Left ventricle myocardium inferior (tissue), 1 donor: ENCODE data around the gene ASIC2. TPM values are rescaled to one million over a fixed set of nuclear protein-coding genes. Genes with fewer than 3 reads are reported as not detected.

ENCODE experiments used
- DNase-seq: peaks from one replicate; pipeline ENCODE4 v3.0.0-alpha.2; 2020
- H3K27ac ChIP-seq: fragments of 200-600 bp; replicated peaks from 2 replicates; pipeline ENCODE4 v1.8.0; 2021
- H3K27me3 ChIP-seq: fragments of 200-600 bp; 2 replicates; pipeline ENCODE4 v1.8.0; 2021; ENCODE audit warnings: low read depth
- H3K36me3 ChIP-seq: fragments of 200-600 bp; 2 replicates; pipeline ENCODE4 v1.8.0; 2021
- H3K4me1 ChIP-seq: fragments of 200-600 bp; 2 replicates; pipeline ENCODE4 v1.8.0; 2021
- H3K4me3 ChIP-seq: fragments of 200-600 bp; 2 replicates; pipeline ENCODE4 v1.8.0; 2021; ENCODE audit warnings: mild to moderate bottlenecking, moderate library complexity
- H3K9me3 ChIP-seq: fragments of 200-600 bp; replicated peaks from 2 replicates; pipeline ENCODE4 v1.8.0; 2021
- intact Hi-C: fragments of 100-400 bp; cut with micrococcal nuclease; formaldehyde crosslinking; loops from one replicate; pipeline ENCODE4 v1.11.0; 2022
- total RNA-seq: library from RNA; stranded (reverse); fragmentation: NEBNext Ultra II Directional; extraction: Animal tissue kit (Norgen Biotek cat#: 25700); gene quantifications from one replicate; pipeline ENCODE4 v1.2.1, GENCODE V29; 2021
- TF ChIP-seq, protein P1 (sequence below): fragments of 200-600 bp; IDR thresholded peaks from 2 replicates; pipeline ENCODE4 v1.8.0; 2021; ENCODE audit warnings: antibody characterized with exemption, mild to moderate bottlenecking, borderline replicate concordance
- donor health status: DM: no; HTN: yes; CAD: no; lungs with severe emphysema.

The ASIC2 gene
- total RNA-seq, 1 donor from 2014 or later = not detected

DNA sequence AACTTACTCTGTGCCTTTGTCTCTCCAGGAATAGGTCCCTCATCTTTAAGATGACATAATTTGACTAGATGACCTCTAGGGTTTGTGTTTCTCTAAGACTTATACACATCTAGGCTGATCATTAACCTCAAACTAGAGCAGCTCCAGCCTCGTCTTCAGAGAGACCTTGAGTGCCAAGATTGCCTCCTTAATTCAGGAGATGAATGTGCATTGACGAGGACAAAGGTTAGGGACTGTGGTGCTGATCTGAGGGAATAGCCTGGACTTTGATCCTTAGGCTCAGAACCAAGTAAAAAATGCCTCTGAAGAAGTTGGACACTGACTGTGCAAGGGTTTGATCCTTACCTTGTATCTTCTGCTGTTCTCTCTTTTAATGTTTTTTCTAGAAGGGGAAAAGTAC is 17.2 kb upstream of the ASIC2 start:
- TF ChIP-seq, protein P1, sequence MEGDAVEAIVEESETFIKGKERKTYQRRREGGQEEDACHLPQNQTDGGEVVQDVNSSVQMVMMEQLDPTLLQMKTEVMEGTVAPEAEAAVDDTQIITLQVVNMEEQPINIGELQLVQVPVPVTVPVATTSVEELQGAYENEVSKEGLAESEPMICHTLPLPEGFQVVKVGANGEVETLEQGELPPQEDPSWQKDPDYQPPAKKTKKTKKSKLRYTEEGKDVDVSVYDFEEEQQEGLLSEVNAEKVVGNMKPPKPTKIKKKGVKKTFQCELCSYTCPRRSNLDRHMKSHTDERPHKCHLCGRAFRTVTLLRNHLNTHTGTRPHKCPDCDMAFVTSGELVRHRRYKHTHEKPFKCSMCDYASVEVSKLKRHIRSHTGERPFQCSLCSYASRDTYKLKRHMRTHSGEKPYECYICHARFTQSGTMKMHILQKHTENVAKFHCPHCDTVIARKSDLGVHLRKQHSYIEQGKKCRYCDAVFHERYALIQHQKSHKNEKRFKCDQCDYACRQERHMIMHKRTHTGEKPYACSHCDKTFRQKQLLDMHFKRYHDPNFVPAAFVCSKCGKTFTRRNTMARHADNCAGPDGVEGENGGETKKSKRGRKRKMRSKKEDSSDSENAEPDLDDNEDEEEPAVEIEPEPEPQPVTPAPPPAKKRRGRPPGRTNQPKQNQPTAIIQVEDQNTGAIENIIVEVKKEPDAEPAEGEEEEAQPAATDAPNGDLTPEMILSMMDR = no peak
- Histone ChIP-seq H3K27ac (no peak overlapping the region), H3K4me1 (no peaks in the 10 kb centered on the region), H3K27me3 (peaks cover 97% of the 10 kb centered on the region), H3K9me3 (no peaks in the 10 kb centered on the region), H3K4me3 (no peak overlapping the region), H3K36me3 (no peaks in the 10 kb centered on the region)
- intact Hi-C loops = no loop called here
- no peak for DNase-seq

DNA sequence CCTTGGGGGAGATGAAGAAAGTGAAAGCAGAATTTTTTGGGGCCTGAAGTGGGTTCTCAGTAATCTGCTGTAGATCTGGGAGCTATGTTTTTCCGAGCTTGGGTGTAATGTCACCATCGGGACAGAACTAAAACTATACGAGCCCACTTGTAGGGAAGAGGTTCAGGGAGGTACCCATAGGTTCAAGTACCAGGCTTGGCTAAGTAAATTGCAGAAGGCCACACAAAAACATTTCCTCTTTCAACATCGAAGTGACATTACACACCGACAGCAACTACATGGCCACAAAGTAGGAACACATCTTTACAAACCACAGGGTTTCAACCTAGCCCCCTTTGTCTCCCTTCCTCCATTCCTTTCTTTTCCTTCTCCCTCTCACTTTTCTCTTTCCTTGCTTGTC is 10.2 kb upstream of the ASIC2 start:
- intact Hi-C loops = no loop called here
- TF ChIP-seq, protein P1 = no peak
- H3K4me1 ChIP-seq = no peaks in the 10 kb centered on the region
- no peak overlapping the region for H3K4me3 ChIP-seq
- H3K9me3 ChIP-seq = peaks cover 11% of the 10 kb centered on the region
- H3K36me3 ChIP-seq = no peaks in the 10 kb centered on the region
- peaks cover 96% of the 10 kb centered on the region for H3K27me3 ChIP-seq
- no peak for DNase-seq
- H3K27ac ChIP-seq = no peak overlapping the region

DNA sequence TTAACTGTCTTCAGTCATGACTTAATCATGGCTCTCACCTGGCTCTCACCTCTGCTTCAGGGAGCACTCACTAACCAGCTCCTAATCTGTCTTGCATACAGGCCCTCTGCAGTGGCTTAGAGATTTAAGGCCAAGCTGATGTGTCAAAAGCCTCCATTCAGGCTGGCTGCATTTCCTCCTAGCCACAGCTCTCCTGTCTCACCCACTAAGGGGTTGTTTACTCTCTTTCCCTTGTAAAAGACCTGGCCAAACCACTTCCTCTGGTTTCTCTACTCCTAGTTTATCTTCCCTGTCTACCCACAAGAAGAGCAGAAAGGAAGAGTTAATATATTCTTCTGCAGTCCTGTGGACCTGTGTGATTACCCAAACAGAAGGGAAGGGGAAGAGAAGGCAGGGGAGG is 9.3 kb upstream of the ASIC2 start:
- no peak overlapping the region for H3K27ac ChIP-seq
- intact Hi-C loops = no loop called here
- H3K4me1 ChIP-seq = no peaks in the 10 kb centered on the region
- peaks cover 11% of the 10 kb centered on the region for H3K9me3 ChIP-seq
- no peaks in the 10 kb centered on the region for H3K36me3 ChIP-seq
- no peak for DNase-seq
- H3K4me3 ChIP-seq = no peak overlapping the region
- peaks cover 97% of the 10 kb centered on the region for H3K27me3 ChIP-seq
- TF ChIP-seq, protein P1 = no peak

DNA sequence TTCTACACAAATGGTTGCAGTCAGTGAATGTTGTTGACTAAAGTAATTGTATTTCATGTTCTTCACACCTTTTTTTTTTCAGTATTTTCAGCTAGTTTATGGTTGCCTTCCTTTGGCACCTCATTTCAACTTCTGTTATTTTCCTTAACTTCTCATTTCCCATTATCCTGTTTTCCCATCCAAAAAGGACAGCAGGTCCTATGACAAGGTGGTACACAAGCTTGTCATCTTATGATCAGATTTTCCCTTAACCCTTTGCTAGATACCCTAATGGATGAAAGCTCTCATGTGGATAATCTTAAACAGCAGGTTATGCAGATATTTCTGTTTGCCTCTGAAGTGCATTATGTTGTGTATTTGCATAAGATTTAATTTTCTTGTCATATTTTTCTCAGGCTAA is 7.1 kb upstream of the ASIC2 start:
- peaks cover 11% of the 10 kb centered on the region for H3K9me3 ChIP-seq
- no peaks in the 10 kb centered on the region for H3K4me1 ChIP-seq
- TF ChIP-seq, protein P1 = no peak
- peaks cover 96% of the 10 kb centered on the region for H3K27me3 ChIP-seq
- no peak for DNase-seq
- intact Hi-C loops = no loop called here
- H3K4me3 ChIP-seq = no peak overlapping the region
- no peak overlapping the region for H3K27ac ChIP-seq
- H3K36me3 ChIP-seq = no peaks in the 10 kb centered on the region

DNA sequence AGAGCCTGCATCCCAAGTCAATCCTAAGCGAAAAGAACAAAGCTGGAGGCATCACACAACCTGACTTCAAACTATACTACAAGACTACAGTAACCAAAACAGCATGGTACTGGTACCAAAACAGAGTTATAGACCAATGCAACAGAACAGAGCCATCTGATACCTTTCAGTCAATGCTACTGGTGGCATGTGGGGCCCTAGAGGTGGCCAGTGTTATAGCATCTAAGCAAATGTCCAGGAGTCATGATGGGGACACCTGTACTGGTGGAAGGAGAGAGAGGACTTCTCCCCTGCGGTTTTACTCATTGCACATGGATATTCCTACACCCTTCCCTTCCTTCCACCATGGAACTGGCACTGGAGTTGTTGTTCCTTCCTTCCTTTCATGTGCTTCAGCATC is 6.0 kb upstream of the ASIC2 start:
- no peak overlapping the region for H3K27ac ChIP-seq
- H3K9me3 ChIP-seq = peaks cover 11% of the 10 kb centered on the region
- intact Hi-C loops = no loop called here
- no peak overlapping the region for H3K4me3 ChIP-seq
- H3K4me1 ChIP-seq = no peaks in the 10 kb centered on the region
- no peak for DNase-seq
- TF ChIP-seq, protein P1 = no peak
- peaks cover 96% of the 10 kb centered on the region for H3K27me3 ChIP-seq
- no peaks in the 10 kb centered on the region for H3K36me3 ChIP-seq

DNA sequence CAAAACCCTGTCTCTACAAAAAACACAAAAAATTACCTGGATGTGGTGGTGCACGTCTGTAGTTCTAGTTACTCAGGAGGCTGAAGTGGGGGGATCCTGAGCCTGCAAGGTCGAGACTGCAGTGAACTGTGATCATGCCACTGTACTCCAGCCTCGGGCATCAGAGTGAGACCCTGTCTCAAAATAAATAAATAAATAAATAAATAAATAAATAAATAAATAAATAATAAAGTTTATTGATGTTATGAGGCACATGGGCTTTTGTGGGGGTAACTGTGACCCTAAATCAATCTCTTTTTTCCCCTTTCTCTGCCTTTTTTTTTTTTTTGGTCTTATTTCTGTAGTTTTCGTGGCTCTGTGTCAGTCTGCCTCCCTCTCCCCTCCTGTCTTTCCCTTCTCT is 4.5 kb upstream of the ASIC2 start:
- intact Hi-C loops = no loop called here

More for the DNA sequence above, 4.5 kb upstream of the ASIC2 start:
- no peak for DNase-seq
- no peaks in the 10 kb centered on the region for H3K36me3 ChIP-seq
- H3K27ac ChIP-seq = no peak overlapping the region
- H3K9me3 ChIP-seq = peaks cover 11% of the 10 kb centered on the region
- no peak overlapping the region for H3K4me3 ChIP-seq
- peaks cover 96% of the 10 kb centered on the region for H3K27me3 ChIP-seq
- TF ChIP-seq, protein P1 = no peak
- H3K4me1 ChIP-seq = peaks cover 5% of the 10 kb centered on the region
